Ascending aorta (tissue), 2 donors: ENCODE data around the gene MEI4. TPM values are rescaled to one million over a fixed set of nuclear protein-coding genes. Genes with fewer than 3 reads are reported as not detected.

Experiments used
- DNase-seq, 2 donors: peaks; one replicate each; pipeline ENCODE4 v3.0.0-alpha.2; 2019; ENCODE audit warnings: low spot score in 2 of 2
- H3K27ac ChIP-seq, 2 donors: fragments of 200-600 bp; sonication (generic); one replicate each; pipeline ENCODE4 v1.5.1; 2016 to 2017; ENCODE audit warnings: mild to moderate bottlenecking in 1 of 2
- H3K27me3 ChIP-seq: fragments of 200-600 bp; sonication (generic); one replicate; pipeline ENCODE4 v1.5.1; 2017
- H3K36me3 ChIP-seq, 2 donors: fragments of 200-600 bp; sonication (generic); one replicate each; pipeline ENCODE4 v1.5.1; 2016
- H3K4me1 ChIP-seq, 2 donors: fragments of 200-600 bp; sonication (generic); one replicate each; pipeline ENCODE4 v1.5.1; 2016 to 2017; ENCODE audit warnings: mild to moderate bottlenecking in 1 of 2
- H3K4me3 ChIP-seq, 2 donors: fragments of 200-600 bp; sonication (generic); one replicate each; pipeline ENCODE4 v1.5.1; 2016 to 2017; ENCODE audit warnings: mild to moderate bottlenecking in 1 of 2
- H3K9me3 ChIP-seq, 2 donors: fragments of 200-600 bp; sonication (generic); one replicate each; pipeline ENCODE4 v1.5.1; 2016
- CTCF ChIP-seq, 3 experiments: fragments of 200-600 bp in 2 of 3; fragments of 450-650 bp in 1 of 3; sonication (generic) in 2 of 3; IDR thresholded peaks; one replicate each; pipeline ENCODE4 v1.5.1; 2016 to 2019; ENCODE audit warnings: antibody characterized with exemption in 3 of 3, mild to moderate bottlenecking in 1 of 3, moderate library complexity in 1 of 3
- intact Hi-C: fragments of 100-400 bp; cut with DNase I; formaldehyde crosslinking; loops from one replicate; pipeline ENCODE4 v1.15.1; 2023
- total RNA-seq: library from RNA; depleted of rRNA; stranded (reverse); fragments of >200 nt; gene quantifications from one replicate; pipeline ENCODE4 v1.1.0, GENCODE V29; 2016

Gene MEI4
- total RNA-seq: not detected

DNA sequence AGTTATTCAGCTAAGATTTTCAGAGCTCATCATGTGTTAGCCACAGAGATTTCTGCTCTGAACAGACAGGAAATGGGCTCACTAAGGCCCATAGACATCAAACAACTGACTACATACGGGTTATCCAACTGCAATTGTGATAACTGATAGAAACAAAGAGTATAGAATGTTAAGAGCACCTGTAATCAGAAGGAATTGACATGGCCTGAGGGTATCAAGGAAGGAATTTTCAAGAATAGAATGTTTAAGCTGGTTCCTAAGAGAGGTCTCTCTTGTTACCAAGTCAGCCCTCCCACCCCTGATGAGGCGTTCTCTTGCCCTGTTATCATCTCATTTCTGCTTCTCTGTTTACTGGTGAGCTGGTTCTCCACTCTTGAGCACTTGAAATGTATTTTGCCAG lies at the start of gene MEI4:
MEI4 (plus strand) TSS at position 301 of the 400 bp plus-strand sequence. CDS start 37,633 bp downstream, outside the sequence.
- TF ChIP-seq CTCF (IDR thresholded peaks at IDR 0.05): no peak

GRCh38 chr6:77604476-77604875 lies 48.4 kb upstream of the MEI4 start:
- TF ChIP-seq CTCF (IDR thresholded peaks at IDR 0.05): no peak
- Histone ChIP-seq H3K27ac (no peak overlapping the region), H3K4me1 (no peaks in the 10 kb centered on the region), H3K36me3 (no peaks in the 10 kb centered on the region), H3K9me3 (no peaks in the 10 kb centered on the region), H3K4me3 (no peak overlapping the region), H3K27me3 (no peaks in the 10 kb centered on the region)
- intact Hi-C loops: no loop called here
- no peak for DNase-seq

More for the DNA sequence above, at the start of gene MEI4:
- H3K4me3 ChIP-seq: no peak within 1 kb of the TSS
- no peaks in the 10 kb centered on the region for H3K4me1 ChIP-seq
- no peak within 1 kb of the TSS for H3K27ac ChIP-seq
- no peak for DNase-seq
- H3K27me3 ChIP-seq: no peaks in the 10 kb centered on the region
- no peaks in the 10 kb centered on the region for H3K36me3 ChIP-seq
- no peaks in the 10 kb centered on the region for H3K9me3 ChIP-seq
- intact Hi-C loops: no loop called here

DNA sequence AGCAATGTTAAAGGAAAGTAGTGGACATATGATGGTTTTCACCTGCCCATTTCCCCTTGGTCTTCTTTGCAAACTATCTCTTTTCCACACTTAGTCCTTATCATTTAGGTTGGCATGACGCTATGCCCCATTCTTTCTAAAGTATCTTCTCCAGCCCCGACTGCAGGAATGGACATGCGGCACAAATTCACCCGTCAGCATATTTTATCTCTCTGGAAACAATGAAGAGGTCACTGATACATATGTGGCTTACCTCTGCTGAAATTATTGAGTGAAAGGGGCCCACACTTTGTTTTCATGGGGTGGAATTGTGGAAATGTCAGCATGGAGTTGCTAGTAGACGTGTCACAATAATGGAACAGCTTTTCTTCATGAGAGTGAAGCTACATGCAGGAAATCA lies 45.8 kb upstream of the MEI4 start:
- H3K36me3 ChIP-seq: no peaks in the 10 kb centered on the region
- H3K27ac ChIP-seq: no peak overlapping the region
- H3K27me3 ChIP-seq: no peaks in the 10 kb centered on the region
- DNase-seq: no peak
- no peak for TF ChIP-seq CTCF (IDR thresholded peaks at IDR 0.05)
- H3K4me3 ChIP-seq: no peak overlapping the region
- no peaks in the 10 kb centered on the region for H3K4me1 ChIP-seq
- no peaks in the 10 kb centered on the region for H3K9me3 ChIP-seq
- intact Hi-C loops: no loop called here

DNA sequence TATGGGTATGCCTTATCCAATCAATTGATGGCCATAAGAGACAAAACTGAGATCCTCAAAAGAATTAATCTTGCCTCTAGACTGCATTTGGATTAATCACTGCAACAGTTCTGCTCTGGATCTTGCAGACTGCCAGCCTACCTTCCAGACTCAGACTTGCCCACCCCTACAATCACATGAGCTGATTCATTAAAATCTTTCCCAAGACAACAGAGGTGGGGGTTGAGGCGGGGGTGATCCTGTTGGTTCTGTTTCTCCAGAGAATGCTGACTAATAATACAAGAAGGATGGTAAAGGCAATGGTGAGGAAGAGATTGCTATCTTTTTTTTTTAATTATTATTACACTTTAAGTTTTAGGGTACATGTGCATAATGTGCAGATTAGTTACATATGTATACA lies 43.7 kb upstream of the MEI4 start:
- no peak for DNase-seq
- H3K27me3 ChIP-seq: no peaks in the 10 kb centered on the region
- no peak overlapping the region for H3K4me3 ChIP-seq
- intact Hi-C loops: no loop called here
- H3K36me3 ChIP-seq: no peaks in the 10 kb centered on the region
- no peak for TF ChIP-seq CTCF (IDR thresholded peaks at IDR 0.05)
- no peaks in the 10 kb centered on the region for H3K4me1 ChIP-seq
- H3K9me3 ChIP-seq: no peaks in the 10 kb centered on the region
- no peak overlapping the region for H3K27ac ChIP-seq

DNA sequence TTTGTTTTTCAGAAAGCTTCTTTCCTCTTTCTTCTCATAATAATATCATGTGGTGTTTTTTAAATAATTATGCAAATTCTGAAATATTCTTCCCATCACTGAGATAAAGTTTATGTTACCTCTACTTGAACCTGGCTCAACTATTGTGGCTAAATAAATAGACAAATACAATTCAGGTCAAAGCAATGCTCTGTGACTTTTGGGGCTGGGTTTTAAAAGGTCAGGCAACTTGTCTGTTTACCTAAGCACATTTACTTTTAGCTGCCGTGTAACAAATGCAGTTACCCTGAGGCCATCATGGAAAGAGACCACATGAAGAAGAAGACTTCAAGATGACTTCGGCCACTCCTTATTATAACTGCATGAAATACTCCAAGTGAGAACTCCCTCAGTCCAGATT lies 33.7 kb upstream of the MEI4 start:
- H3K4me1 ChIP-seq: no peaks in the 10 kb centered on the region
- no peak for TF ChIP-seq CTCF (IDR thresholded peaks at IDR 0.05)
- H3K4me3 ChIP-seq: no peak overlapping the region
- no peaks in the 10 kb centered on the region for H3K27me3 ChIP-seq
- peaks cover 0 to 12% of the 10 kb centered on the region in 2 donors for H3K9me3 ChIP-seq
- H3K36me3 ChIP-seq: no peaks in the 10 kb centered on the region
- no peak overlapping the region for H3K27ac ChIP-seq
- intact Hi-C loops: no loop called here
- no peak for DNase-seq

DNA sequence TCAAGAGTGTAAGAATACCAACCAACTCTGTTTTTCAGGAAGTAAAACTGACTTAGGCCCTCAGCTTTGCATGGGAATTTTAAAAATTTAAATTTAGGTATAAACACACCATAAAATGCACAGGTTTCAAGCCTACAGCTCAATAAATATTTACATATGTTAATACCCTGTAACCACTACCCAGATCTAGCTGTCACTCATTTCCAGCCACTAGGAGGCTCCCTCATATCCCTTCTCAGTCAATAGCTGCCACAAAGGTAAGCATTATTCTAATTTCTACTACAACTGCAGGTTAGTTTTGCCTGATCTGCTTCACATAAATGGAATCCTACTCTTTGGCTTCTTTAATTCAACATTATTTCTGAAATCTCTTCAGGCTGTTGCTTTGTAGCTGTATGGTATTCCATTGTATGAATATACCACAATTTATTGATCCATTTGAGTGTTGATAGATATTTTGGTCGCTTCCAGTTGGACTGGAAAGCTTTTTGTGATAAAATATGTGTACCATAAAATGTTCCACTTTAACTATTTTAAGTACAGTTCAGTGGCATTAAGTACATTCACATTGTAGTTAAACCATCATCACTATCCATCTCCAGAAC lies 32.5 kb upstream of the MEI4 start:
- intact Hi-C loops: no loop called here
- TF ChIP-seq CTCF (IDR thresholded peaks at IDR 0.05): peak in 1 of 3 experiments; percentile 38
- no peaks in the 10 kb centered on the region for H3K4me1 ChIP-seq
- H3K27ac ChIP-seq: no peak overlapping the region
- H3K27me3 ChIP-seq: no peaks in the 10 kb centered on the region
- peaks cover 0 to 12% of the 10 kb centered on the region in 2 donors for H3K9me3 ChIP-seq
- DNase-seq: no peak
- no peak overlapping the region for H3K4me3 ChIP-seq
- no peaks in the 10 kb centered on the region for H3K36me3 ChIP-seq
